ENCODE measurements around the gene FOXP1.

The FOXP1 gene

DNA sequence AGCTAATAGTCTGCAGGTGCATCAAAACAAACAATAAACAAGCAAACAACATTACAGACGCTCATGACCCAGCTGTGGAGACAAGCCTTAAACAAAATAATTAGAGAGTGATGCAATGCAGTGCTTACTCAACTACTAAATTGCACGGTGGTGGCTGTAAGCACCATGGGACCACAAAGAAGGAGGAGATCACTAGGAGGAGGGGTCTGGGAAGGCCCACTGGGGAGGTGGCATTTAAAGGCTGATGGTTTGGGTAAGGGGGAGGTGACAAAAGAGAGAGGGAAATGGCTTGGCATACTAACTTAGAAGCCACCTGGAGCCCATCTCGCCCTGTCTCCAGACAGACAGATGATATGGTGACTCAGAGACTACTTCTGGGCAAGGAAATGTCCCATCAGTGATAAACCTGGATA, 516.7 kb downstream of the FOXP1 start:
- H3K4me3 Mint-ChIP-seq = no peak overlapping the region
- H3K27me3 Mint-ChIP-seq = no peaks in the 10 kb centered on the region
- no peak for ATAC-seq (replicated peaks; ENCODE audit: extremely low read depth, poor library complexity, severe bottlenecking)
- H3K36me3 Mint-ChIP-seq (ENCODE audit: insufficient read depth) = peaks cover 9% of the 10 kb centered on the region
- peaks cover 53% of the 10 kb centered on the region for H3K4me1 Mint-ChIP-seq
- DNase-seq (ENCODE audit: low spot score in 2 of 2) = no peak
- no peaks in the 10 kb centered on the region for H3K9me3 Mint-ChIP-seq
- H3K27ac Mint-ChIP-seq (ENCODE audit: low read depth) = peak overlapping the region; percentile 47

DNA sequence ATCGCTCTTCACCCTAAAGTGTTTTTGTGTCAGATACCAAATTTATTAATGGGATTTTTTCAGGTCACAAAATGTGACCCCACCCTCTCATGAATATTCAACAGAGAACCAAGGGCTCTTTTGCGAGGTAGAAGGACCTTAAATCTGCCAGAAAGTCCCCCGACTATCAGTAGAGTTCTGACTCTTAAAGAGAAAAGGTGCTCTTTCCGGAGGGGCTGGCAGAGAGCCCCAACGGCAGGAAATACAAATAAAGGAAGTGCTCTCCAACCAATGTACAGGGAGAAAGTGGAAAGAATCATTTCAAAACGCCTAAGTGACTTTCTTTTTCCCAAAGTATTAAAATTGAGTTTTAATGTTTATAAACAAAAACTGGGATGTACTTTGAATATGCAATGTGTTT, 517.2 kb downstream of the FOXP1 start:
- peaks cover 57% of the 10 kb centered on the region for H3K4me1 Mint-ChIP-seq

DNA sequence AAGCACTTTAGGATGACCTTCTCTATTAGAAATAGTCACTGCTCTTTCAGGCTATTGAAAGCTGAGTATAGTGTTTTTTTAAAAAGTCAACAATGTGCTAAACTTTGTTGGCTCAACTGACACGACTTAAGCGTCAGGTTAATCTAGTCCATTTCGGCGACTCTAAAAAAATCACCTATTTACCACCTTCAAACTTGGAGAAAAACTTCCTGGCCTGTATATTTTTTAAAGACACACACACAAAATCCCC, 517.8 kb downstream of the FOXP1 start:
- no peak for DNase-seq (ENCODE audit: low spot score in 2 of 2)
- ATAC-seq (replicated peaks; ENCODE audit: extremely low read depth, poor library complexity, severe bottlenecking) = no peak
- H3K36me3 Mint-ChIP-seq (ENCODE audit: insufficient read depth) = peaks cover 9% of the 10 kb centered on the region
- no peaks in the 10 kb centered on the region for H3K27me3 Mint-ChIP-seq
- peaks cover 57% of the 10 kb centered on the region for H3K4me1 Mint-ChIP-seq
- no peaks in the 10 kb centered on the region for H3K9me3 Mint-ChIP-seq
- no peak overlapping the region for H3K27ac Mint-ChIP-seq (ENCODE audit: low read depth)
- no peak overlapping the region for H3K4me3 Mint-ChIP-seq

More for the DNA sequence above, 517.2 kb downstream of the FOXP1 start:
- no peak for DNase-seq (ENCODE audit: low spot score in 2 of 2)
- ATAC-seq (replicated peaks; ENCODE audit: extremely low read depth, poor library complexity, severe bottlenecking) = no peak
- no peaks in the 10 kb centered on the region for H3K9me3 Mint-ChIP-seq
- H3K4me3 Mint-ChIP-seq = no peak overlapping the region
- peak overlapping the region; percentile 47 for H3K27ac Mint-ChIP-seq (ENCODE audit: low read depth)
- peaks cover 9% of the 10 kb centered on the region for H3K36me3 Mint-ChIP-seq (ENCODE audit: insufficient read depth)
- H3K27me3 Mint-ChIP-seq = no peaks in the 10 kb centered on the region

DNA sequence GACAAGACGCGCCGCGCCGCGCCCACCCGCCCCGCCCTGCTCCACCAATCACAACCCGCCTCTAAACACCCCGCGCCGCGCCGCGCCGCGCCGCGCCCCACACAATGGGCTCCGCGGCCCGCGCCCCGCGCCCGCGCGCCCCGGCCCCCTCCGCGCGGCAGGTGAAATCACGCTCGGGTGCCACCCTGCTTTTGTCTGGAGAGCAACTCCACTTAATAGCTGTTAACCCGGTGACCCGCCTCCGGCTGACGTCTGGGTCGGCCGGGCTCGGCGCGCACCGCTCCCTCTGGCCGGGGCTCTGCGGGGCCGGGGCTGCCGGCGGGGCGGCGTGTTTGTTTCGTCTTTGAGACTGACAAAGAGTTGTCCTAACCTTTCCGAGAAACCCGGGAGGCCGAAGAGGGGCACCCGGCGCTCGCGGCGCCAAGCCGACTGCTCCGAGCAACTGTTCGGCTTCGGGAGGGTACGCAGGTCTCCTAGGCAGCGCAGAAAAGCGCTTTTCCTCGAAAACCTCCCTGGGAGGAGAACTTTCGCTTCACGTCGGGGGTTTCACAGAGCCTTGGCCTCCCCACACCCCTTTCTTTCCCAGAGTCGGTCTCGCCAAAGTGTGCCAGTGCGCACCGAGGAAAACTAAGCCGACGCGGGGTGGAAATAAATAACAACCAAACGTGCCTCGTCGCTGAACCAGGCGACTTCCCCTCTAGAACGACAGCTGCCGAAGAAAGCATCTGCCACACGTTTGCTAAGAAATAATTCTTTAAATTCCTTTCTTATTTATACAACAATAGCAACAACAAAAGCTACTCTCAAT, 518.4 kb downstream of the FOXP1 start:
- H3K9me3 Mint-ChIP-seq = no peaks in the 10 kb centered on the region
- H3K36me3 Mint-ChIP-seq (ENCODE audit: insufficient read depth) = peaks cover 9% of the 10 kb centered on the region
- H3K4me3 Mint-ChIP-seq = no peak overlapping the region
- DNase-seq (ENCODE audit: low spot score in 2 of 2) (peak; percentile 55 to 56), ATAC-seq (replicated peaks; ENCODE audit: extremely low read depth, poor library complexity, severe bottlenecking) (peak; percentile 41)
- H3K27me3 Mint-ChIP-seq = no peaks in the 10 kb centered on the region
- peaks cover 57% of the 10 kb centered on the region for H3K4me1 Mint-ChIP-seq
- no peak overlapping the region for H3K27ac Mint-ChIP-seq (ENCODE audit: low read depth)

DNA sequence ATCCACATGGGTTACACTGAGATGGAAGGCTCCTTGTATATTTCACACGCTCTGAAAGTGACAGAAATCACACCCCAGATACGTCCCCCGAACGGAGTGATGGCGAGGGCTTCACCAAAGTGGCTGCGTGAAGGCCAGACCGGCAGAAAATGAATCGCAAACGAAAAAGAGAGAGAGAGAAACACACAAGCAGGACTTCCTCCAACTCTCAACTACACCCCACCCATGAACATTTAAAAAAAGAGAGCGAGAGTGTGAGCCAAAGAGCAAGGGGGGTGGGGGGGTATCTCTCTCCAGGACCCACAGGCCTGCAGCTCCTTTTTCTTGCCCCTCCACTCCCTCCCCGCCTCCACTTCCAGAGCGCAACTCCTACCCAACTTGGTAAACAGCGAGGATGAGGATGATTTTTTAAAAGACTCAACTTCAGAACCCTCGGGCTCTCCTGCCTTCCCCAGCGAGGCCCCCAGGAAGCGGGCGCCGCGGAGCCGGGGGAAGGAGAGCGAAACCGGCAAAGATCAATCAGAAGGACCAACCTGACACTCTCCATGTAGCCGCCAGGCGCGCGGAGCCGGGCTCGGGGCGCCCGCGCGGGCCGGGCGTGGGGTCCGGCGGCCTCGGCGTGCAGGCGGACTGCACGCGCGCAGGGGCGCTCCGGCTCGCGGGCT, 519.1 kb downstream of the FOXP1 start:
- Mint-ChIP-seq H3K27ac (ENCODE audit: low read depth) (no peak overlapping the region), H3K27me3 (no peaks in the 10 kb centered on the region), H3K9me3 (no peaks in the 10 kb centered on the region), H3K4me3 (no peak overlapping the region), H3K4me1 (peaks cover 53% of the 10 kb centered on the region), H3K36me3 (ENCODE audit: insufficient read depth) (peaks cover 9% of the 10 kb centered on the region)
- peak; percentile 60 for ATAC-seq (replicated peaks; ENCODE audit: extremely low read depth, poor library complexity, severe bottlenecking)
- peak; percentile 56 to 64 for DNase-seq (ENCODE audit: low spot score in 2 of 2)

DNA sequence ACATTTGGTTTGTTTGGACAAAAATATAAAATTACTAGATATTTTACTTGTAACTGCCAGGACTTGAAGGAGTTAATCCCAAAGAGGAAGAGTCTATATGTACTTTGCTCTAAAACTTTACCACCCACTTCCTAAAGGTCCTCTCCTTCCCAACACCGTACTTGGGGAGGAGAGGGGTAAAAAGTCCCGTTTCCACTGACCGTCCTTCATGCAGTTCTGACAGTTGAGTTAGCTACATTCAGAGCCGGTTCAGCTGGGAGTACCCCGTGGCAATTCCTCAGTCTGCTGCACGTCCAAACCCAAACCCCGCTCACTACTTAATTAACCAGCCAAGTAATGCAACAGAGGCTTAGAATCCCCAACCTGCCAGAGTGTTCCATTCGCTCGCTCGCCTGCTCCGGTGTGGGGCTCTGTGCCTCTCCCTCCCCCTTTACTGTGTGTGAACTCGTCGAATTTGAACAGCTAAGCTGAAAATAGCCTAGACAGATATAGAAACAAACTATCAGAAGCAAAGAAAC, 519.7 kb downstream of the FOXP1 start:
- Mint-ChIP-seq H3K4me1 (peaks cover 52% of the 10 kb centered on the region), H3K9me3 (no peaks in the 10 kb centered on the region), H3K27me3 (no peaks in the 10 kb centered on the region), H3K4me3 (no peak overlapping the region), H3K36me3 (ENCODE audit: insufficient read depth) (peaks cover 9% of the 10 kb centered on the region), H3K27ac (ENCODE audit: low read depth) (no peak overlapping the region)
- DNase-seq (ENCODE audit: low spot score in 2 of 2) = peak in 1 of 2 donors; percentile 18
- peak; percentile 25 for ATAC-seq (replicated peaks; ENCODE audit: extremely low read depth, poor library complexity, severe bottlenecking)

DNA sequence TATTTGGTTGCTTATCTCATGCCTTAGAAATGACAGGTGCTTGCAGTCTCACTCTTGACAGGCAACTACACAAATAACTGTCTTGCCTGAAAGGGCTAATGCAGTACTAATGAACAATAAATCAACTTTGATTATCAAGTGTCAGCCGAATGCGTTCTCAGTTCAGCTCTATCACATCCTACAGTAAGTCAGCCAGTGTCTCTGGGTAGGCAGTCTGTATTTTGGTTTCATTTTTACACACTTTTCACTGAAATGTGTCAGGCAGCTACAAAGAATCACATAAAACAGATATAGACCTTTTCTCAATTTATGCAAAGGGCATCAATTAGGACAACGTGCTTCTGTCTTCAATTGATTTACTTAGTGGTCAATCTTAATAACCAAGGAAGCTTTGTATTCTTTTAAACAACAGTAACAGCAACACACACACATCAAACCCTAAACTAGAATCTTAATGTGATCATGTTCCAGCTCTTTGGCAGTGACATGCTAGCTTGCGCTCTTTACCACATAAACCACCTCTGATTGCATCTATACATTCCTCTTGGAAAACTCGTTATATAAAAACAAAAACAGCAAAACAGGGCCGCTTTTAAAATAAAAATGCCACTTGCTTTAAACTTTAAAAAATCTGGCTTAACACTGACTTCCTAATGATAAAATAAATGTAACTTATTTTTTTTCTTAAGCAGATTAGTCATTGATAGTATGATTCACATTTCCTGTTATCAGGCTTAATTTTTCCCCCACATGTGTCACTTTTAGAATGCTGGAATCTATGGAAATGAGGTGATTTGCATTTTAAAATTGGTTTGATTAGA, 520.4 kb downstream of the FOXP1 start:
- Mint-ChIP-seq H3K4me3 (no peak overlapping the region), H3K36me3 (ENCODE audit: insufficient read depth) (peaks cover 9% of the 10 kb centered on the region), H3K27ac (ENCODE audit: low read depth) (no peak overlapping the region), H3K27me3 (no peaks in the 10 kb centered on the region), H3K4me1 (peaks cover 53% of the 10 kb centered on the region), H3K9me3 (no peaks in the 10 kb centered on the region)
- DNase-seq (ENCODE audit: low spot score in 2 of 2) (no peak), ATAC-seq (replicated peaks; ENCODE audit: extremely low read depth, poor library complexity, severe bottlenecking) (peak; percentile 25)

DNA sequence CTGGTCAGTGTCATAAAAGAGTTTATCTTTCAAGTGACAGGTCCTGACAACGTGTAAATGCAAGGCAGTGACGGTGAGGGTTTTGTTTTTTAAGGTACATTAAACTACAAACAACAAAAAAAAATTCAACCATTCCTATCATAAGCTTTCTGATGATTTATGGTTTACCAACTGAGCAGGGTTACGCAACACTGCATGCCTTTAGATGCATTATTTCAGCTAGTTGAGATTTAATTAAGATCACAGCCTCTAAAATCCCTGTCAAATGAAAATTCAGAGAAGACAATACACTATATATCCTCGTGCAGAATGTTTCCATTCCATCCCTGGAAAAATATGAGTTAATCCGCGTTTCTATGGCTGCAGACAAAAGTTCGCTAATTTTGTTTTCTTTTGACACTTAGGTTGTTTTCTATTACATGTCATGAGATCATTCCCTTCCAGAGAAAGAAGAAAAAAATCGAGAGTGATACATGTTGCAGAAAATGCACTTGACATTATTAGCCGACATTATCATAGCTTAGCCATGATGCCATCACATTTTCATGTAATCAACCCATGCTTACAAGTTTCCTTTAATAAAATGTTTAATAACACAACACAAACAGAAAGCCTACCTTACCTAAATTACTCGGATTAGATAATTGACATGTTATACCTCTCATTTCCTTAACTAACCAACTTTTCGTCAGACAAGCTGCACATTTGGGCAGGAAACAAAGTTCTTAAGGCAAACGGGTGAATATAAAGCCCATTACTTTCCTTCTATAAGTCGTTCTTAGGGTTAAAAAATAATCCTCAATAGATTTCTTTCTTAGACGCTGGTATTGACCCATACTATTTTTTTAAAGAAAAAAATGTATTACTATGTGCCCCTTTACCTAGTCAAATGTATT, 521.2 kb downstream of the FOXP1 start:
- H3K4me1 Mint-ChIP-seq = peaks cover 58% of the 10 kb centered on the region
- H3K9me3 Mint-ChIP-seq = no peaks in the 10 kb centered on the region
- DNase-seq (ENCODE audit: low spot score in 2 of 2) = no peak
- no peak for ATAC-seq (replicated peaks; ENCODE audit: extremely low read depth, poor library complexity, severe bottlenecking)
- H3K27me3 Mint-ChIP-seq = no peaks in the 10 kb centered on the region
- no peak overlapping the region for H3K27ac Mint-ChIP-seq (ENCODE audit: low read depth)
- H3K36me3 Mint-ChIP-seq (ENCODE audit: insufficient read depth) = peaks cover 11% of the 10 kb centered on the region
- H3K4me3 Mint-ChIP-seq = no peak overlapping the region

DNA sequence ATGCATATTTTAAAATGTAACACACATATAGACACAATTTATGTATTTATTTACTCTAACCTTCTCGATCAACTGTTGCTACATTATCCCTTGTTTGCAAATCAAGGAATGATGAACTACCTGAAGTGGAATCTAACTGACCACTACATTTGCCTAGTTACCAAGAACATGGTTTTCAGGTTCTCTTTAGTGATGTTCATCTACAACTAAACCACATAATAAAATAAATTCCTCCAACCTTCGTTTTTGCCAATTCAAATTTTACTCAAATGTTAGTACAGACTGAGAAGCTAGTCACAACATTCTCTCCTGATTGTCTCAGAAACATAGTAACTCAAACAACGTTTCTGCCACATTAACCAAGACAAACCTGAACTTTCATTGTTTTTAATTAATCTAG, 521.9 kb downstream of the FOXP1 start:
- ATAC-seq (replicated peaks; ENCODE audit: extremely low read depth, poor library complexity, severe bottlenecking) (no peak), DNase-seq (ENCODE audit: low spot score in 2 of 2) (no peak)
- Mint-ChIP-seq H3K27ac (ENCODE audit: low read depth) (no peak overlapping the region), H3K4me3 (no peak overlapping the region), H3K36me3 (ENCODE audit: insufficient read depth) (peaks cover 7% of the 10 kb centered on the region), H3K4me1 (peaks cover 53% of the 10 kb centered on the region), H3K27me3 (no peaks in the 10 kb centered on the region), H3K9me3 (no peaks in the 10 kb centered on the region)

DNA sequence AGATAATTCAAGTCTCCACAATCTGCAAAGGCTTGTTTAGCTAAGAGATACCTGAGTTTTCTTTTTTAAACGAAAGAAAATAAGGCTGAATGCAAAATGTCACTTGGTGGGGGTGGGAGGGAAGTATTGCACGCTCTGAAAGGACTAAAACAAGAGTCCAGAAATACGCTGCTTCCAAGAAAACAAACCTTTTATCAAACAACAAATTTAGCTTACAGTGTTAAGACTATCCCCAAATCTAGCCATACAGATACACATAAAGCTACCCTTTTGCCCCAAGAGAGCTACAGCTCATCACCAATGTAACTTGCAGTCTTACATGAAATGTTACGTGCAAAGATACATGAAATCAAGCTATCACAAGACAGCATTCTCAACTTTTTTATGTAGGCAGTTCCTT, 522.5 kb downstream of the FOXP1 start:
- H3K36me3 Mint-ChIP-seq (ENCODE audit: insufficient read depth) = peaks cover 7% of the 10 kb centered on the region
- ATAC-seq (replicated peaks; ENCODE audit: extremely low read depth, poor library complexity, severe bottlenecking) (no peak), DNase-seq (ENCODE audit: low spot score in 2 of 2) (no peak)
- peak overlapping the region; percentile 29 for H3K4me3 Mint-ChIP-seq
- H3K9me3 Mint-ChIP-seq = no peaks in the 10 kb centered on the region
- no peaks in the 10 kb centered on the region for H3K27me3 Mint-ChIP-seq
- peaks cover 47% of the 10 kb centered on the region for H3K4me1 Mint-ChIP-seq
- no peak overlapping the region for H3K27ac Mint-ChIP-seq (ENCODE audit: low read depth)

DNA sequence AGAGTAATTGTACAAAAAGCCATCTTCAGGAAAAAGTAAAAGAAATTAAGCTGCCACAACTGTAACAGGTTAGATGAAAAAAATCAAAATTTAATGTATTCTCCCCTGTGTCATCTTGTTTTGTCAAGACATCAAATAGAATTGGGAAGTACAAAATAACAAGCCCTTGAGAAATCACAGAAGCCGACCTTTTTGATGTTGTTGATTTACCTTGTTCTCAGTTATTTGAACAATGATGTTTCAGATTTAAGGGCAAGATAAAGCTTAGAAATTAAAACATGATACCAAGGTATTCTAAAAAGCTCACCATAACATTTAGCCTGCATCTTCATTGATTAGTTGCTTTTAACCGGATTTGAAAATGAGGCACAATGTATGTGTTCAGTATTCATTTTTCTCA, 523.0 kb downstream of the FOXP1 start:
- Mint-ChIP-seq H3K27me3 (no peaks in the 10 kb centered on the region), H3K9me3 (no peaks in the 10 kb centered on the region)
- ATAC-seq (replicated peaks; ENCODE audit: extremely low read depth, poor library complexity, severe bottlenecking) = no peak

DNA sequence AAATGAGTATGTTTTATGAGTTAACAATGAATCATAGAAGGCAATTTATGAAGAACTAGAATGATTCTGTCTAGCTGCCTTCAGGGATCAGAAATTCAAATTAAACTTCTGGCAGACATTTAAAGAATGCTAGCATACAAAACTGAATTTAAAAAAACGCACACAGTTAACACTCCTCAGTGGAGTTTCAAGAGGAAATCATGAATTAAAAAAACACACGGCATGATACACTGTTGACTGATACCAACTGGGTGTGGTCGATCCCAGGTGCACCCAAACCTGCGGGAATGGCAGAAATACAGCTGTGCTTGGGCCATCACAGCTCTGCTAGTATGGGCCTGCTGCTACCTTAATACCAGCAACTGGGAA, 526.0 kb downstream of the FOXP1 start:
- Mint-ChIP-seq H3K4me1 (peaks cover 72% of the 10 kb centered on the region), H3K4me3 (peak overlapping the region; percentile 13), H3K36me3 (ENCODE audit: insufficient read depth) (peaks cover 15% of the 10 kb centered on the region), H3K27me3 (no peaks in the 10 kb centered on the region), H3K27ac (ENCODE audit: low read depth) (no peak overlapping the region), H3K9me3 (no peaks in the 10 kb centered on the region)
- DNase-seq (ENCODE audit: low spot score in 2 of 2) (no peak), ATAC-seq (replicated peaks; ENCODE audit: extremely low read depth, poor library complexity, severe bottlenecking) (no peak)

More for the DNA sequence above, 523.0 kb downstream of the FOXP1 start:
- H3K4me3 Mint-ChIP-seq = peak overlapping the region; percentile 29
- peaks cover 6% of the 10 kb centered on the region for H3K36me3 Mint-ChIP-seq (ENCODE audit: insufficient read depth)
- peaks cover 47% of the 10 kb centered on the region for H3K4me1 Mint-ChIP-seq
- no peak for DNase-seq (ENCODE audit: low spot score in 2 of 2)
- no peak overlapping the region for H3K27ac Mint-ChIP-seq (ENCODE audit: low read depth)

All from central memory CD8-positive, alpha-beta T cell (primary cell).